Naive thymus-derived CD4-positive, alpha-beta T cell (primary cell): Measurements from ENCODE around the gene PSMD13. TPM values are rescaled to one million over a fixed set of nuclear protein-coding genes. Genes with fewer than 3 reads are reported as not detected.
"Not testable (repeated sequence)": the region's sequence is repeated elsewhere in the genome, so short reads cannot be mapped to it uniquely, and the experiment has no call there.

ENCODE experiments used
- ATAC-seq: fragments of 150-1000 bp; cut with Tn5 transposase; 2 replicates; pipeline ENCODE4 v1.10.0; 2021; ENCODE audit warnings: mild to moderate bottlenecking, moderate library complexity
- CTCF ChIA-PET: fragments of 350-600 bp; sonication (Branson Sonifier 250); formaldehyde crosslinking; loops from one replicate; lab custom pipeline; 2021; ENCODE audit warnings: antibody characterized with exemption; lab: Charles Lee
- POLR2A ChIA-PET: fragments of 350-600 bp; sonication (Branson Sonifier 250); formaldehyde crosslinking; loops from one replicate; lab custom pipeline; 2021; ENCODE audit warnings: antibody characterized with exemption, inconsistent platforms; lab: Charles Lee
- DNase-seq, 9 donors: peaks; one replicate each; pipeline versions ENCODE4 v3.0.0 to v3.0.0-alpha.2; 2020 to 2022; ENCODE audit warnings: mixed read lengths in 1 of 9
- H3K27ac ChIP-seq: one replicate; pipeline ENCODE4 v1.7.0; 2013; ENCODE audit warnings: mild to moderate bottlenecking, low read depth, low read length, moderate library complexity
- H3K27me3 ChIP-seq, 2 donors: one replicate each; pipeline ENCODE4 v1.7.0; 2013; ENCODE audit warnings: low read length in 2 of 2, mild to moderate bottlenecking in 2 of 2, moderate library complexity in 2 of 2; ENCODE audit not compliant: control insufficient read depth in 2 of 2, insufficient read depth in 2 of 2
- H3K36me3 ChIP-seq, 3 experiments: 1 replicate in 2 of 3; 2 replicates in 1 of 3; pipeline ENCODE4 v1.7.0; 2013; ENCODE audit warnings: low read length in 3 of 3, mild to moderate bottlenecking in 3 of 3, moderate library complexity in 1 of 3; ENCODE audit not compliant: insufficient read depth in 3 of 3, control insufficient read depth in 2 of 3
- H3K4me1 ChIP-seq, 2 donors: one replicate each; pipeline ENCODE4 v1.7.0; 2013; ENCODE audit warnings: low read length in 2 of 2, mild to moderate bottlenecking in 2 of 2, moderate library complexity in 1 of 2; ENCODE audit not compliant: control insufficient read depth in 2 of 2, insufficient read depth in 2 of 2
- H3K4me3 ChIP-seq: 2 replicates; pipeline ENCODE4 v1.7.0; 2013; ENCODE audit warnings: mild to moderate bottlenecking, low read length
- H3K9me3 ChIP-seq, 3 experiments: 1 replicate in 2 of 3; 2 replicates in 1 of 3; pipeline ENCODE4 v1.7.0; 2013; ENCODE audit warnings: low read length in 3 of 3; ENCODE audit not compliant: control insufficient read depth in 2 of 3
- H3K27ac Mint-ChIP-seq, 9 donors: one replicate each; pipeline ENCODE4 v1.8.0; 2020 to 2022; ENCODE audit warnings: mixed read lengths in 9 of 9, mild to moderate bottlenecking in 8 of 9, moderate library complexity in 5 of 9, inconsistent platforms in 2 of 9
- H3K27me3 Mint-ChIP-seq, 5 donors: one replicate each; pipeline ENCODE4 v1.8.0; 2021 to 2022; ENCODE audit warnings: mixed read lengths in 5 of 5, mild to moderate bottlenecking in 1 of 5
- H3K36me3 Mint-ChIP-seq, 5 donors: one replicate each; pipeline ENCODE4 v1.8.0; 2020 to 2022; ENCODE audit warnings: mixed read lengths in 5 of 5, mild to moderate bottlenecking in 3 of 5, inconsistent platforms in 1 of 5
- H3K4me1 Mint-ChIP-seq, 7 donors: one replicate each; pipeline ENCODE4 v1.8.0; 2020 to 2022; ENCODE audit warnings: mixed read lengths in 7 of 7, mild to moderate bottlenecking in 3 of 7, inconsistent platforms in 1 of 7
- H3K4me3 Mint-ChIP-seq, 10 donors: one replicate each; pipeline ENCODE4 v1.8.0; 2020 to 2022; ENCODE audit warnings: mild to moderate bottlenecking in 10 of 10, mixed read lengths in 10 of 10, moderate library complexity in 6 of 10, inconsistent platforms in 2 of 10
- H3K9me3 Mint-ChIP-seq, 11 donors: one replicate each; pipeline ENCODE4 v1.8.0; 2020 to 2022; ENCODE audit warnings: mixed read lengths in 11 of 11, mild to moderate bottlenecking in 4 of 11, inconsistent platforms in 1 of 11, moderate library complexity in 1 of 11
- intact Hi-C, 2 donors: fragments of 100-400 bp; cut with micrococcal nuclease; formaldehyde crosslinking; loops; one replicate each; pipeline ENCODE4 v1.15.1; 2023
- polyA plus RNA-seq, 2 donors: library from polyadenylated mRNA; unstranded; fragments of 300-500 nt; fragmentation: Illumina TruSeq; gene quantifications; one replicate each; pipeline ENCODE4 v1.2.3, GENCODE V29; 2021
- total RNA-seq, 6 experiments: library from RNA in 5 of 6; stranded (reverse) in 5 of 6; gene quantifications; 1 replicate in 5 of 6; 2 replicates in 1 of 6; pipeline ENCODE4 v1.2.3 and lab custom pipeline; 2021 to 2026

Gene PSMD13
- total and polyA plus RNA-seq, 7 experiments from 2014 or later = 64.3 to 215 (median 93.4) TPM

GRCh38 chr11:220641-221215 lies 16.0 kb upstream of the PSMD13 start:
- DNase-seq, H3K27me3 ChIP-seq, ATAC-seq, H3K27ac ChIP-seq, H3K9me3 Mint-ChIP-seq, H3K27me3 Mint-ChIP-seq, H3K4me1 ChIP-seq, intact Hi-C loops, CTCF ChIA-PET, H3K4me3 ChIP-seq, H3K27ac Mint-ChIP-seq, H3K4me3 Mint-ChIP-seq, H3K9me3 ChIP-seq: not testable (repeated sequence)
- Mint-ChIP-seq H3K4me1 (peaks cover 0 to 20% (median 4%) of the 10 kb centered on the region in 7 donors), H3K36me3 (peaks cover 0 to 26% (median 14%) of the 10 kb centered on the region in 5 donors)
- H3K36me3 ChIP-seq = peaks cover 0 to 25% (median 3%) of the 10 kb centered on the region in 3 experiments
- POLR2A ChIA-PET = interaction anchor here (1.3 to 1.4 kb wide), 2 partner anchors 8 to 16 kb away, joined by 3 read pairs; partner anchors contain the start of gene PSMD13

- Mint-ChIP-seq H3K27ac (no peak overlapping the region), H3K4me1 (peaks cover 0 to 22% (median 8%) of the 10 kb centered on the region in 7 donors), H3K36me3 (peaks cover 0 to 30% (median 16%) of the 10 kb centered on the region in 5 donors), H3K4me3 (no peak overlapping the region), H3K27me3 (no peaks in the 10 kb centered on the region), H3K9me3 (no peaks in the 10 kb centered on the region)
- H3K27me3 ChIP-seq = no peaks in the 10 kb centered on the region
- ATAC-seq = no peak
- ChIA-PET POLR2A (interaction anchor here (1.3 to 1.4 kb wide), 2 partner anchors 9 to 16 kb away, joined by 3 read pairs; partner anchors contain the start of gene PSMD13), CTCF (no interaction called here)
- intact Hi-C loops = no loop called here
- no peak for DNase-seq
- H3K4me3 ChIP-seq = no peak overlapping the region
- H3K36me3 ChIP-seq = peaks cover 0 to 18% (median 3%) of the 10 kb centered on the region in 3 experiments
- H3K27ac ChIP-seq = no peak overlapping the region
- H3K9me3 ChIP-seq = no peaks in the 10 kb centered on the region
- no peaks in the 10 kb centered on the region for H3K4me1 ChIP-seq
These were observed 15.2 kb upstream of the PSMD13 start for GRCh38 chr11:221539-221938.

GRCh38 chr11:221998-222789 lies 14.6 kb upstream of the PSMD13 start:
- H3K9me3 ChIP-seq = no peaks in the 10 kb centered on the region
- POLR2A ChIA-PET = interaction anchor here (1.3 to 1.4 kb wide), 2 partner anchors 10 to 15 kb away, joined by 3 read pairs; partner anchors contain the start of gene PSMD13

GRCh38 chr11:223026-223789 lies 13.6 kb upstream of the PSMD13 start:
- peaks cover 1 to 32% (median 16%) of the 10 kb centered on the region in 5 donors for H3K36me3 Mint-ChIP-seq
- intact Hi-C loops = no loop called here
- Histone ChIP-seq H3K4me3 (no peak overlapping the region), H3K27ac (no peak overlapping the region), H3K4me1 (no peaks in the 10 kb centered on the region), H3K27me3 (no peaks in the 10 kb centered on the region), H3K36me3 (peaks cover 0 to 15% (median 3%) of the 10 kb centered on the region in 3 experiments), H3K9me3 (no peaks in the 10 kb centered on the region)
- H3K4me1 Mint-ChIP-seq = peaks cover 5 to 27% (median 8%) of the 10 kb centered on the region in 7 donors
- H3K4me3 Mint-ChIP-seq = no peak overlapping the region
- no peaks in the 10 kb centered on the region for H3K27me3 Mint-ChIP-seq
- H3K9me3 Mint-ChIP-seq = no peaks in the 10 kb centered on the region
- POLR2A ChIA-PET = interaction anchor here (1.9 kb wide), 1 partner anchor 16 kb away, joined by 7 read pairs; the partner anchor contains the start of genes BET1L and RIC8A
- no peak for DNase-seq
- CTCF ChIA-PET = no interaction called here
- ATAC-seq = no peak
- peak overlapping the region in 3 of 9 donors; percentile 21 to 60 (median 25) for H3K27ac Mint-ChIP-seq

More at GRCh38 chr11:221998-222789, 14.6 kb upstream of the PSMD13 start:
- Histone ChIP-seq H3K27ac (no peak overlapping the region), H3K4me3 (no peak overlapping the region), H3K36me3 (peaks cover 0 to 15% (median 3%) of the 10 kb centered on the region in 3 experiments), H3K4me1 (no peaks in the 10 kb centered on the region), H3K27me3 (no peaks in the 10 kb centered on the region)
- Mint-ChIP-seq H3K4me1 (peaks cover 0 to 22% (median 8%) of the 10 kb centered on the region in 7 donors), H3K9me3 (no peaks in the 10 kb centered on the region), H3K27ac (peak overlapping the region in 3 of 9 donors; percentile 19 to 25 (median 21)), H3K4me3 (no peak overlapping the region), H3K27me3 (no peaks in the 10 kb centered on the region), H3K36me3 (peaks cover 0 to 30% (median 16%) of the 10 kb centered on the region in 5 donors)
- intact Hi-C loops = no loop called here
- CTCF ChIA-PET = no interaction called here
- DNase-seq (no peak), ATAC-seq (no peak)

- CTCF ChIA-PET = no interaction called here
- no peak overlapping the region for H3K4me3 Mint-ChIP-seq
- DNase-seq (no peak), ATAC-seq (no peak)
- no peaks in the 10 kb centered on the region for H3K9me3 Mint-ChIP-seq
- H3K27me3 Mint-ChIP-seq = no peaks in the 10 kb centered on the region
- H3K36me3 ChIP-seq = peaks cover 0 to 22% (median under 1%) of the 10 kb centered on the region in 3 experiments
- no peaks in the 10 kb centered on the region for H3K4me1 ChIP-seq
- no peak overlapping the region for H3K27ac ChIP-seq
- H3K27ac Mint-ChIP-seq = no peak overlapping the region
- no peak overlapping the region for H3K4me3 ChIP-seq
- H3K27me3 ChIP-seq = no peaks in the 10 kb centered on the region
- POLR2A ChIA-PET = interaction anchor here (1.9 kb wide), 1 partner anchor 17 kb away, joined by 7 read pairs; the partner anchor contains the start of genes BET1L and RIC8A
- no peaks in the 10 kb centered on the region for H3K9me3 ChIP-seq
- peaks cover 3 to 34% (median 20%) of the 10 kb centered on the region in 5 donors for H3K36me3 Mint-ChIP-seq
- H3K4me1 Mint-ChIP-seq = peaks cover 5 to 34% (median 12%) of the 10 kb centered on the region in 7 donors
- intact Hi-C loops = no loop called here
These were observed 12.9 kb upstream of the PSMD13 start for GRCh38 chr11:223884-224283.

- POLR2A ChIA-PET = interaction anchor here (1.9 kb wide), 1 partner anchor 17 kb away, joined by 7 read pairs; the partner anchor contains the start of genes BET1L and RIC8A
- Histone ChIP-seq H3K36me3 (peaks cover 0 to 23% (median 0%) of the 10 kb centered on the region in 3 experiments), H3K9me3 (no peaks in the 10 kb centered on the region), H3K4me3 (no peak overlapping the region), H3K27me3 (no peaks in the 10 kb centered on the region), H3K4me1 (no peaks in the 10 kb centered on the region), H3K27ac (no peak overlapping the region)
- H3K36me3 Mint-ChIP-seq = peaks cover 3 to 31% (median 20%) of the 10 kb centered on the region in 5 donors
- H3K27me3 Mint-ChIP-seq = no peaks in the 10 kb centered on the region
- CTCF ChIA-PET = no interaction called here
- no peak overlapping the region for H3K27ac Mint-ChIP-seq
- no peak for ATAC-seq
- H3K4me1 Mint-ChIP-seq = peaks cover 5 to 31% (median 13%) of the 10 kb centered on the region in 7 donors
- H3K4me3 Mint-ChIP-seq = no peak overlapping the region
- H3K9me3 Mint-ChIP-seq = no peaks in the 10 kb centered on the region
- no peak for DNase-seq
- intact Hi-C loops = no loop called here
These were observed 12.4 kb upstream of the PSMD13 start for GRCh38 chr11:224424-224823.
